Activated naive CD4-positive, alpha-beta T cell treated with anti-CD3 and anti-CD28 coated beads, Interleukin-2, amount 50 U/mL, for 16 hours (primary cell): ENCODE measurements around the gene DIP2C.
"Not testable (repeated sequence)": the region's sequence is repeated elsewhere in the genome, so short reads cannot be mapped to it uniquely, and the experiment has no call there.

Experiments used
- DNase-seq: peaks from one replicate; pipeline ENCODE4 v3.0.0-alpha.2; 2020

Gene DIP2C

DNA sequence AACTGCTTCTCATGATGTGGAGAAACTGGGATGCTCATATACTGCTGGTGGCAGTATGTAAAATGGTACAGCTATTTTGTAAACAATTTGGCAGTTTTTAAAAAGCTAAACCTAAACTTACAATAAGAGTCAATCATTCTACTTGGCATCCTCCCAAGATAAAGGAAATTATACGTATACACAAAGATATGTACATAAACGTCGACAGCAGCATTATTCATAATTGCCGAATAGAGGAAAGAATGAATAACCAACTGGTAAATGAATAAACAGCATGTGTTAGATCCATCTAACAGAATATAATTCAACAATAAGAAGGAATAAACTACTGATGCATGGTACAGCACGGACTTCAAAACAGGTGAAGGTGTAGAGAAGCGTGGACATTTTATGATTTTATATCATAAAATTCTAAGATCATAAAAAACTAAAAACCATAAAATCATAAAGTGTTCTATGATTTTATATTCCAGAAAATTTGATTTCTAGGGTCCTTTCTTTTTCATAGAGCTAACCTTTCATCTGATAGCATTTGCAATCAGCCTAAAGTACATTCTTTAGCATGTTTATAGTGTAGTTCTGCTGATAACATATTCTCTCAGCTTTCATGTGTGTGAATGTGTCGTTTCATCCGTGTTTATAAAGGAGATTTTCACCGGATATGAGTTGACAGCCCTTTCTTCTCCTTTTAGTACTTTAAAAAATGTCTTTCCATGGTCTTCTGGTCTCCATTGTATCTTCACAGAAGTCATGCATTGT, 261.5 kb downstream of the DIP2C start:
- no peak for DNase-seq

GRCh38 chr10:425365-425764, 264.1 kb downstream of the DIP2C start:
- not testable (repeated sequence) for DNase-seq

DNA sequence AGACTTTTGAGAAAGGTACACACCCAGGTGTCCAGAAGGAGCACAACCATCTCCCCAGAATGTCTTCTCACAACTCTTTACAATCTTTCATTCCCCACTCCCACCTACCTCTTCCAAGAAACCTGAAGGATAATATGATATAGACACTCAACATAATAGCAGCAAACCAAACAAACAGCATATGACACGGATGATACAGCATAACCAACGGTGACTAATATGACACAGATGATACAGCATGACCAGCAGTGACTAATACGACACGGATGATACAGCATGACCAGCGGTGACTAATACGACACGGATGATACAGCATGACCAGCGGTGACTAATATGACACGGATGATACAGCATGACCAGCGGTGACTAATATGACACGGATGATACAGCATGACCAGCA, 264.7 kb downstream of the DIP2C start:
- DNase-seq, result not testable (repeated sequence)

DNA sequence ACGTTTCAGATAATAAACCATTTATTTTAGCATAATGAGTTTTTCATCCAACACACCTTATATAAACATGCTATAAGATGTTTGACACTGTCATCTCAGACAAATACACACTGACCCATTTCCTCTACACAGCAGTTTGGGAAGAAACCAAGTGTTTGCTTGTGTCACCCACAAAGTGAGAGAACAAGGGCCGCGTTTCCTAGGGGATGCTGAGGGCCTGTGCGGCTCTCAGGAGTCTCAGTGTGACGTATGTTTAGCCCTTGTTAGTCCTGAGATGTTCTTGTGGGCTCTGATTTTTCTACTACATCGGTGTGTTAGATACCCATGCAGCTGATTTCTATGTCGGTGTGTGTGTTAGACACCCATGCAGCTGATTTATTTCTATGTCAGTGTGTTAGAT, 266.3 kb downstream of the DIP2C start:
- DNase-seq, result no peak

DNA sequence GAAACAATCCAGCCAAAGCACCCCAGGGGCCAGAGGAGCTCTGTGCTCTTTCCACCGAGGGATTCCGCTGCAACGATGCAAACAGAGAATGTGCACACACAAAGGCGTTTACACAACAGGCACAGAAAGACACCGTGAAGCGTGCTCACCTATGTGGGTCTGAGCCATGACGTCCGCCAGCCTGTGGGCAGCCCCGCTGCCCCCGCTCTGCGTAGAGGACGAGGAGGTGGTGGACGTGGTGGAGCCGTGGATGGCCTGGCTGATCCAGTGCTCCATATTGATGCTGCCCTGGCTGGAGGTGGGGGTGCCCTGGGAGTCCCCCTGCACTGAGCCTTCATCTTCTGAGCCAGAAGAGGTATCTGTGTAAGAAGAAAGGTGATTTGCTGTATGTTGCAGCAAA, 266.8 kb downstream of the DIP2C start:
- no peak for DNase-seq

- no peak for DNase-seq
These were observed 267.2 kb downstream of the DIP2C start for GRCh38 chr10:422241-422640.

DNA sequence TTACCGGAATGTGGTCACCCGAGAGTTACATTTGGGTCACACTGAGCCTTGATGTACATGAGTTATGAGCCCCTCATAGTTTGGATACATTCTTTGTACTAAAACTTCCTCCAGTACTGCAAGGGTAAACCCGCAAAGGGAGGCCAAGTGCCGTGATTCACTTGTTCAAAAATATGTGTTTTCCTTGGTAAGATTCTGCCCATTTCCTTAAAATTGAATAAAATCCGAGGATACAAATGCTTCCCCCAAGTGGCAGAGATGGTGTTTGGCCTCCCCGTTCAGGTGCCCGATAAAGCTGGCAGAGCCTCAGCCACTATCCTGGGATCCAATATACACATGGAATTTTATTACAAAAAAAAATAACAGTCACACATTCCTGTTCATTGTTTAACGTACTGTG, 268.3 kb downstream of the DIP2C start:
- DNase-seq, result no peak

GRCh38 chr10:420154-421121, 269.0 kb downstream of the DIP2C start:
- DNase-seq, result no peak

GRCh38 chr10:418894-419293, 270.6 kb downstream of the DIP2C start:
- DNase-seq, result no peak

- no peak for DNase-seq
These were observed 271.2 kb downstream of the DIP2C start for GRCh38 chr10:418226-418625.

- DNase-seq, result no peak
These were observed 273.4 kb downstream of the DIP2C start for GRCh38 chr10:416091-416515.

DNA sequence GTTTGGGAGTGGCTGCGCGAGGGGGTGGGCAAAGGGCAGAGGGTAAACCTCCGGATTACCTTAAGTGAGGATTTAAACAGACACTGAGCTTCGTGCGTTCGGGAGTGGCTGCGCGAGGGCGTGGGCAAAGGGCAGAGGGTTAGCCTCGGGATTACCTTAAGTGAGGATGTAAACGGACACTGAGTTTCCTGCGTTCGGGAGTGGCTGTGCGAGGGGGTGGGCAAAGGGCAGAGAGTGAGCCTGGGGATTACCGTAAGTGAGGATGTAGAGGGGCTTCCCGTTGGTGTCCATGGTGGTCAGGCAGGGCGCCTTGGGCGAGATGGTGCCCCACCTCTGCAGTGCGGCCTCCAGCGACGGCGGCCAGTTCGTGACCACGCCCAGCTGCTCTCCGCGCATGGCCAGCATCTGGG, 275.8 kb downstream of the DIP2C start:
- DNase-seq, result no peak

- DNase-seq, result no peak
These were observed 277.4 kb downstream of the DIP2C start for GRCh38 chr10:412109-412508.

DNA sequence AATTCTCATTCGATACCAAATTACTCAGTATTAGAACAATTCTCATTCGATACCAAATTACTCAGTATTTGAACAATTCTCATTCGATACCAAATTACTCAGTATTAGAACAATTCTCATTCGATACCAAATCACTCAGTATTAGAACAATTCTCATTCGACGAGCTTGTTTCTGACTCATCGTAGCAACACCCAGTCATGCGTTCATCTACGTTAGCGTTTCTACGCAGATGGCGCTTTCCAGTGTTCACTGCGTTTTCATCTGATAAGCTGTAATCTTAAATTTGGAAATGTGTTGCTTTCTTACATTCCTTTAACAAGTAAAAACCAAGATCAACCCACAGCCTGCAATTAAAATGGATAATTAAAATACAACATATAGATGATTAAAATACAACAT, 277.9 kb downstream of the DIP2C start:
- no peak for DNase-seq

- DNase-seq, result no peak
These were observed 279.9 kb downstream of the DIP2C start for GRCh38 chr10:409408-410040.

DNA sequence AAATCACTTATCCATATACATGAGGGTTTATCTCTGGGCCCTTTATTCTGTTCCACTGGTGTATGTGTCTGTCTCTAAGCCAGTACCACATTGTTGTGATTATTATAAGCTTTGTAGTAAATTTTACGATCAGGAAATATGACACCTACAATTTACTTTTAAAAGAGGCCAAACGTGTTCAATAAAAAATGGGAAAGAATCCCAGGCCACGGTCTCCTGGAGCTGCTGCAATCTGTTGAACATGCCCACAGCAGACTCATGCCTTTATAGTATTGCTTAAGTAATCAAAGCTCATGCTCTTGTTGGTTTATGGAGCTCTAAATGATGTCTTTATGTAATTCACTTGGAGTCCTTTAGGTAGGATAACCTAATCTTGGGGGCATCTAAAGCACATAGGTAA, 281.2 kb downstream of the DIP2C start:
- DNase-seq, result no peak

GRCh38 chr10:406976-407375, 282.5 kb downstream of the DIP2C start:
- no peak for DNase-seq

GRCh38 chr10:405648-406047, 283.8 kb downstream of the DIP2C start:
- DNase-seq, result no peak

DNA sequence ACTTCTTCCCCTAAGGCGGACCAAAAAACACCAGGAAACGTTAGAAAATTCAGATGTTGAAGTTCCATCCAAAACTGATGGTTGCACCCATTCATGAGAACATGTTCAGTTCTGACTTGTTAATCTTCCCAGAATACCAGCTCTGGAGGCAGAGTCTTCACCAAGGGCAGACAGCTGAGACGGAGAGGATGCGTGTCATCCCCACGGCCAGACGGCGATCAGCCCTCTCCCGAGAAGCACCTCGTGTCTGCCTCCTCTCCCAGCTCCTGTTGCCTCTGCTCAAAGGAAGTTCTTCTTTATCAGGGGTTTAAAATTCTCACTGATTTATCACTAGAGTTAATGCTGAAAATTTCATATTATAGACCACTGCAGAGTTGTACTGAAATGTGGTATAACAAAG, 284.5 kb downstream of the DIP2C start:
- DNase-seq, result no peak

- no peak for DNase-seq
These were observed 285.1 kb downstream of the DIP2C start for GRCh38 chr10:404346-404745.

DNA sequence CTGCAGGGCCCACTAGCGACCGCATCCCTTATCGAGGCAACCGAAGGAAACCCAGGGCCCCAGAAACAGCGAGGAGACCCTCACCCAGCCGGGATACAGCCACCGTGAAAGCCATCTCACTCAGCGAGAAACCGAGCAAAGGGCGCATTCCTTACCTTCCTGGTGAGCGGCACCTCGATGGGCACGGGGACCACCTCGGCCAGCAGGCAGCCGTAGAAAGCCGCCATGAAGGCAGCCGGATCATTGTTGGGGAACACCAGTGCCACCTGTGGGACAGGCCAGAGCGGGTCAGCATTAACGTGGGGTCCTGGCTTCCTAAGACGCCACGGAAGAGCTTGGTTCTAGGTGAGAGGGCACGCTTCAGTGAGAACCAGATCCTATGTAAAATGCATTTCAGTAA, 290.5 kb downstream of the DIP2C start:
- DNase-seq, result no peak

DNA sequence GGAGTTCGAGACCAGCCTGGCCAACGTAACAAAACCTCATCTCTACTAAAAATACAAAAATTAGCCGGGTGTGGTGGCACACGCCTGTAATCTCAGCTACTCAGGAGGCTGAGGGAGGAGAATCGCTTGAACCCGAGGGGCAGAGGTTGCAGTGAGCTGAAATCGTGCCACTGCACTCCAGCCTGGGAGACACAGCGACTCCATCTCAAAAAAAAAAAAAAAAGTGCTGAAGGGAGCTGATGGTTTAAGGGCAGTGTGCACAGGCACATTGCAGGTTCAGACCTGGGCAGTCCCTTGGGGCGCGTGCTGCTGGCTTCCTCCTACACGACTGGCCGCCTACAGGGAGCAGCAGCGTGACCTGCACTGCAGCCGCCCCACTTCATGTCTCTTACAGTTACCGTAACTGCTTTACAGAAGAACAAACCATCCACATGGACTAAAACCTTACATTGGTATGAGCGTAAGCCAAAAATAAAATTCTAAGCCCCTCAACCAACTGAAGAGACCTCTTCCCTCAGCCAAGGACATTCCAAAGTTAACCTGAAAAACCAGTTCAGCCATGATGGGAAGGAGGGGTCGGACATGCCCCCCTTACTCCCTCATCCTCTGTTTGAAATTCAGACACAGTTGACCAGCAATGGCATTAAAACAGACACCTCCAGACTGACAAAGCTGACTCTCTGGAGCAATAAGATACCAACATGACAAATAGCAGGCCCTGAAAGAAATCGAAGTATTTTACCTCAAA, 292.0 kb downstream of the DIP2C start:
- DNase-seq, result no peak
